NCI-H526 treated with DMSO at 0.1 percent for 48 hours (cell line): ENCODE results near the gene SSBP3.
"Not testable (repeated sequence)": the region's sequence is repeated elsewhere in the genome, so short reads cannot be mapped to it uniquely, and the experiment has no call there.

Experiments used
- DNase-seq: peaks from one replicate; lab custom pipeline; 2025; lab: John Stamatoyannopoulos, UW

The SSBP3 gene

DNA sequence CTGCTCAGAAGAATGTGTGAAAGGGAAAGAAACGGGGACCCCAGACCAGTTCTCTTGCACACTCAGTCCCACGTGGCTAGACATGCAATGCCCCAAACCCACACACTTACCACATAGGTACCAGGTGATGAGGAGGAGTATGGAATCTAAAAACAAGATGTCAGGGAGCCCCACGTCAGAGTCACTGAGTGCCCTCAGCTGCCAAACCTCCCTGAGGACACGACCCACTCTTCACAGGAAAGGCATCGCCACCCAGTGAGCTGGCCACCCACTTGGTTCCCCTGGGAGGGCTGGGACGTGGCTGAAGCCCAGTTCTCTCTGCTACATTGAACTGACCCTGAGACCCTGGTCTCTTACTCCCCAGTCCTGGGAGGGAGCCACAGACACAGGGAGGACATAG, 164.8 kb downstream of the SSBP3 start:
- no peak for DNase-seq

DNA sequence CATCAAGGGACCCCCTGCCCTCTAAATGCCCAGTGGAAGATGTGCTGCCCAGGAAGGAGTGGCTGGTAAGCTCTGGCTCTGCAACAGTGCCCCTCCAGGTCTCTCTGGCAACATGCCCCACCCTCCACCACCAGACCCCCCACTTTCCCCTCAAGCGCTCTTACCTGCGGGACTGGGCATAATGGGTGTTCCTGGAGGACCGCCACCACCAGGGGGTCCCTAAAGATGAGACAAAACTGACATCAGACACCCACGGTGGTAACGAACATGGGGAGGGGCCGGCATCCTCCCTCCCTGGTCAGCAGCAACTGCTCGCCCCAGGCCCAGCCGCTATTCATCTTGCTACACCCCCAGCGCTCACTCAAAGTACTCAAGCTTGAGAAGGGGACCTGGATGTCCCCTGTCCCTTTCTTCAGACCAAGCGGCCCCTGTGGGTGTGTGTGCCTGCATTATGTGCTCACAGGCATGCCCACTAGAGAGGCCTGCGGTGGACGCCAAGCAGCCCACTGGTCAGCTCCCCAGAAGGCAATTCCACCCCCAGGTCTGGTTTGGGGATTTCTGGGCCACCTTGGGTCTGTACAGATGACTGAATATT, 165.4 kb downstream of the SSBP3 start:
- DNase-seq = no peak

DNA sequence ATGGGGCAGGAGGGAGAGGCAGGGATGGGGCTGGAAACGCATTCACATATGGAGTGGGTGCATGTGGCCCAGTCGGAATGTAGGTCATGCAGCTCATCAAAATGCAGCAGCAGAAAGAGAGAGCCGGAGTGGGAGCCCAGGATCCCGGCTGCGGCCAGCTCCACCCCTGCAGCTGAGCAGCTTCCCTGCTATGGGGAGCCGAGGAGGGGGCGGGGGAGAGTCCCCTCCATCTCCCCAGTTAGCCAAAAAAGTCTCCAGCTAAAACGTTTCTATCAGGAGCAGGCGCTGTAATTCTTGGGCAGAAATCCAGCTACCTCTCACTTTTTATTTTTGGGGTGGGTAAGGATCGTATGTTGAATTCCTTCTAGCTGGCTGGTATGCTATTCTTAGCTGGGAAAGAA, 166.6 kb downstream of the SSBP3 start:
- no peak for DNase-seq

- no peak for DNase-seq
Measured at GRCh38 chr1:54239035-54239383, 167.2 kb downstream of the SSBP3 start.

- DNase-seq = no peak
Measured at GRCh38 chr1:54238353-54239034, 167.7 kb downstream of the SSBP3 start.

DNA sequence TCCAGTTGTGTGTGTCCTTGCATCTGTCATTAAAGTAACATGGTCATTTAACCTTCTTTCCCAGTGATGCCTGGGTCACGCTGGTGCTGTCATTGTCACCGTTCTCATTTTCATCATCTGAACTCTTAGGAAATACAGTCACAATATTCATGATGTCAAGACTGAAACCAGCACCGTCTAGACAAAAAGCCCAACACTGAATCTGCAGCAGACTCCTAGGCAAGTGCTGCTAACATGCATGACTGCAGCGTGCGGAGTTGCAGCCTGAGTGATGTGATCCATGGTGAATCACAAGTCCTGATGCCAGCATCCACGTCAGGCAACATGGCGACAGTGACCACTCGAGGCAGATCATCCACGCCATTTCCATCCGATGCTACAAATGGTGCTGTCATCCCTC, 168.6 kb downstream of the SSBP3 start:
- DNase-seq = no peak

DNA sequence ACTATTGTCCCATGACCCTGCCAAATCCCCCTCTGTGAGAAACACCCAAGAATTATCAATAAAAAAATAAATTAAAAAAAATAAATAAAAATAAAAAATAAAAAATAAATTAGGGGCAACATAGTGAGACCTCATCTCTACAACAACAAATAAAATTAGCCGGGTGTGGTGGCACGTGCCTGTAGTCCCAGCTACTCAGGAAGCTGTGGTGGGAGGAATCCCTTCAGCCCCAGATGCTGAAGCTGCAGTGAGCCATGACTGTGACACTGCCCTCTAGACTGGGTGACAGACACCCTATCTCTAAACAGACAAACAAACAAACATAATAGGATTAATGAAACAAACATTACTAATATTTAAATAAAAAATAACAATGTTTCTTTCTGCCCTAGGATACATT, 171.9 kb downstream of the SSBP3 start:
- DNase-seq = no peak

DNA sequence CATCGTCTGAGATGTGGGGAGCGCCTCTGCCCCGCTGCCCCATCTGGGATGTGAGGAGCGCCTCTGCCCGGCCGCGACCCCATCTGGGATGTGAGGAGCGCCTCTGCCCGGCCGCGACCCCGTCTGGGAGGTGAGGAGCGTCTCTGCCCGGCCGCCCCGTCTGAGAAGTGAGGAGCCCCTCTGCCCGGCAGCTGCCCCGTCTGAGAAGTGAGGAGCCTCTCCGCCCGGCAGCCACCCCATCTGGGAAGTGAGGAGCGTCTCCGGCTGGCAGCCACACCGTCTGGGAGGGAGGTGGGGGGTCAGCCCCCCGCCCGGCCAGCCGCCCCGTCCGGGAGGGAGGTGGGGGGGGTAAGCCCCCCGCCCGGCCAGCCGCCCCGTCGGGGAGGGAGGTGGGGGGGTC, 173.0 kb downstream of the SSBP3 start:
- not testable (repeated sequence) for DNase-seq

- no peak for DNase-seq
Measured at GRCh38 chr1:54230507-54231339, 175.5 kb downstream of the SSBP3 start.

DNA sequence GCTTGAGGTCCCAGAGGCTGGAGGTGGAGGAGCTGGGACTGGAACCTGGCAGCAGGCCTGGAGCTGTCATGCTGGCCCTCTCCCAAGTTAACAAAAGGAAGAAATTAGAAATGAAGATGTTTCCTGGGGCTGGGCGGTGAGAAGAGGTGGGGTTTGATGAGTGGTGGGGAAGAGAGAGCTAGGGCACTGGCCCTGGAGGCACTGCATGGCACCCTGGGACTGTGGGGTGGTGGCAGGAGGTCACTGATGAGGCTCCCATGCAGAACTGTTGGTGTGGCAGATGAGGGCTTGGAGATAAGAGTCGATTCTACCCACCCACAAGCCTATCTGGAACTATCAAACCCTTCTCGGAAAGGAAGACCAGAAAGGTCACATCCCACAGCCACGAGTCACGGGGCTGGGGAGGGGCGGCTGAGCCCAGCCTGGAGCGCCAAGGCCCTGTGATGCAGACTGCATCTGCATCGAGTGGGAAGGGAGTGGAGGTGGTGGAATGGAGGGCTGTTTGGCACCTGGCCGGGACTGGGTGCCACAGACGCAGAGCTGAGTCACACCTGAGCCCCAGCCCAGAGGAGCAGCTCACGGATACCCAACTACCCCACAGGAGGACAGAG, 176.8 kb downstream of the SSBP3 start:
- no peak for DNase-seq

DNA sequence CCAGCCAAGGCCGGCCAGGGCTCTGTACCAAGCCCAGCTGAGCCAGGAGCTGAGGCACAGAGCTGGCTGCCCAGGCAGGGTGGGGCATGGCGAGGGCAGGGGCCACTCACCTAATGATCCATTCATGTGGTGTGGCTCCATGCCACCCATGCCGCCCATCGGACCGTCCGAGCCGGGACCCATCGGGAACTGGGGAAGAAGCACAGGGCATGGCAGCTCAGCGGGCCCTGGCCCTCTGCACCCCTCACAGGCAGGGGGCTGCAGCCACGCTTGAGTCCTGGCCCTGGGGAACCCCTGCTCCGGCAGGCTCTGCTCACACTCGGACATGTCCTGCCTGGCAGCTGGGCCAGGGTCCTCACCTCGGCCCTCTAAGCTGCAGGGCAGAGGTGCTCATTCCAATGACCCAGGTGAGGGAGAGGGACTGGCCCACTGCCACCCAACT, 177.5 kb downstream of the SSBP3 start:
- no peak for DNase-seq

GRCh38 chr1:54227891-54228310, 178.3 kb downstream of the SSBP3 start:
- no peak for DNase-seq

DNA sequence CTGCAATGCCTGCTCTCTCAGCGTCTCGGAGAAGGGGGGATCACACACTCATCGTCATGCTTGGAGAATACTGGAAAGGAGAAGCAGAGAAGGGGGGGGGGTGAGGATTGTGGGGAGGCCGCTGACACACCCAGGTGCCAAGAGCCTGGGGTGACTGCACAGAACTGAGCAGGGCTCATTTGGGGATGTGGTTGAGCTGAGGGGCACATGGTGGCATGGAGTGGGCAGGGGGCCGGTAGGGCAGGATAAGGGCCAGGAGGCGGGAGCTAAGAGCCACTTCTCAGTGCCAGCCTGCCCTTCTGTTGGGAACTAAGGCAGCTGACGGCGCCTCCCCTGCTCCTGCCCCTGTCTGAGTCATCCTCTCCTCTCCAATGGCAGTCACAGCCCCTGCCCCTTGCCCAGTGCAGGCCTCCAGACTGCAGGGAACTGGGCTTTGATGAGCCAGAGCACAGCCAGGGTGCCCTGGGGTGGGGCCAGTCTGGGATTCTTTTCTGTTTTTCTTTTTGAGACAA, 179.0 kb downstream of the SSBP3 start:
- DNase-seq = no peak

- no peak for DNase-seq
Measured at GRCh38 chr1:54225986-54226559, 180.1 kb downstream of the SSBP3 start.

- DNase-seq = no peak
Measured at GRCh38 chr1:54225378-54225777, 180.8 kb downstream of the SSBP3 start.

- DNase-seq = no peak
Measured at GRCh38 chr1:54224233-54224632, 182.0 kb downstream of the SSBP3 start.

DNA sequence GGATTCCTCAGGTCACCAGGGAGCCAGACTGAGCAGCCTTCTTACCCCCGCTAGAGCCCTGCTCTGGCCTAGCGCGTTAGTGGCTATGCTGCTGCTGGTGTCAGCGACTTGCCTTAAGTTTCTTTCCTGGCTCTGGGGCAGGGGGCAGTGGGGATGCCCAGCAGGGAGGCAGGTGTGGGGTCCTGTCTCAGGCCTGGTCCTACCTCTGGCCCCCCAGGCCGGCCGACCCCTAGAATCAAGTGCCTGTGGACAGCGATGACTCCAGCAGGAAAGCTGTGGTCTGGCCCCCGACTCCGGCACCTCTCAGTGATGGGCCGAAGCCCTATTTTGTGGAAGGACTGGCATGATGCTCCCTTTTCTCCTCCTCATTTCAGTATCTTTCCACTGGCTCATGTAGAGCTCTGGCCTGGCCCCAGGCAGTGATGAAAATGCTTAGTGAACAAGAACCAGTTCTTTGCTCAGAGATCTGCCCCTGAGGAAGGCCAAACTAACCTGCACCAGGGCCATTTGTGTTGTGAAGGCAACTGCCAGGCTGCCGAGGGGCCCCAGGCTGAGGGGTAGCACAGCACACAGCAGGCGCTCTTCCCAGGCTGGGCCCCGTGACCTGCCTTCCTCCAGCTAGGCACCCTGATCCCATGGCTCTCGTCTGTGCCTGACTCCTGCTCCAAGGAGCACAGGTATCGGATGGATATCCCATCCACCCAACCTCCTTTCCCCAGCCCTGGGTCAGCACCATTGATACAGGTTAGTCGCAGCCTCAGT, 182.6 kb downstream of the SSBP3 start:
- no peak for DNase-seq

GRCh38 chr1:54222711-54223110, 183.5 kb downstream of the SSBP3 start:
- no peak for DNase-seq

GRCh38 chr1:54221867-54222484, 184.2 kb downstream of the SSBP3 start:
- no peak for DNase-seq

GRCh38 chr1:54221113-54221834, 184.9 kb downstream of the SSBP3 start:
- no peak for DNase-seq
